K562 (cell line): Measurements from ENCODE around the gene UCHL5. TPM values are rescaled to one million over a fixed set of nuclear protein-coding genes. Genes with fewer than 3 reads are reported as not detected.

Experiments used
- ATAC-seq: fragments of 200-7000 bp; cut with Tn5 transposase; 3 replicates; pipeline ENCODE4 v1.9.1; 2020; ENCODE audit warnings: moderate library complexity
- BruUV-seq: library from RNA; stranded (reverse); fragments of 400-500 nt; replicated peaks from 2 replicates; lab custom pipeline; 2021; lab: Mats Ljungman, UMichigan
- CTCF ChIA-PET: fragments of 300-600 bp; formaldehyde crosslinking; extraction: SDS; loops from one replicate; lab custom pipeline; 2021; ENCODE audit warnings: low intra/inter-chr PET ratio; lab: Yijun Ruan, JAX
- POLR2A ChIA-PET: fragments of 300-600, 350-650 bp; sonication (Branson Sonifier 250); formaldehyde crosslinking; extraction: SDS; loops from one replicate; lab custom pipeline; 2021; ENCODE audit warnings: antibody characterized with exemption, inconsistent platforms; lab: Yijun Ruan, JAX
- DNase-seq, 4 experiments: peaks; one replicate each; pipeline versions ENCODE4 v3.0.0 to v3.0.0-alpha.2; 2011 to 2018; ENCODE audit warnings: low spot score in 3 of 4, mixed read lengths in 3 of 4; ENCODE audit errors: extremely low read depth in 1 of 4
- FAIRE-seq: peaks from 2 replicates; lab custom pipeline; 2011; peaks lifted over from hg19 to GRCh38; lab: Jason Lieb, UNC
- H2AFZ ChIP-seq: 2 replicates; pipeline ENCODE4 v1.6.0; 2011; ENCODE audit warnings: low read depth, low read length, control low read depth, inconsistent platforms
- H3K27ac ChIP-seq: fragments of 200-600 bp; 3 replicates; pipeline ENCODE4 v1.8.0; 2011; ENCODE audit warnings: low read depth, mild to moderate bottlenecking, control low read depth, inconsistent platforms, low read length, moderate library complexity, mixed read lengths; ENCODE audit errors: extremely low read depth
- H3K27me3 ChIP-seq, 2 experiments: fragments of 300-600 bp in 1 of 2; 2 replicates in 1 of 2; 3 replicates in 1 of 2; pipeline versions ENCODE4 v1.6.0 to v1.8.0; 2011; ENCODE audit warnings: inconsistent platforms in 2 of 2, low read length in 2 of 2, mild to moderate bottlenecking in 1 of 2, mixed read lengths in 1 of 2, moderate library complexity in 1 of 2; ENCODE audit not compliant: control insufficient read depth in 2 of 2, insufficient read depth in 2 of 2
- H3K36me3 ChIP-seq: fragments of 300-600 bp; 3 replicates; pipeline ENCODE4 v1.8.0; 2011; ENCODE audit warnings: mild to moderate bottlenecking, low read length, inconsistent platforms; ENCODE audit not compliant: control insufficient read depth, insufficient read depth
- H3K4me1 ChIP-seq, 2 experiments: fragments of 200-600 bp in 1 of 2; replicated peaks in 1 of 2; 2 replicates in 1 of 2; 3 replicates in 1 of 2; pipeline versions ENCODE4 v1.5.1 to v1.8.0; 2011; ENCODE audit warnings: inconsistent platforms in 2 of 2, low read length in 2 of 2, mild to moderate bottlenecking in 1 of 2, mixed read lengths in 1 of 2, moderate library complexity in 1 of 2; ENCODE audit not compliant: control insufficient read depth in 2 of 2, insufficient read depth in 2 of 2
- H3K4me2 ChIP-seq: 2 replicates; pipeline ENCODE4 v1.6.1; 2011; ENCODE audit warnings: low read length, control low read depth, inconsistent platforms, mixed read lengths; ENCODE audit not compliant: insufficient read depth
- H3K4me3 ChIP-seq: fragments of 200-600 bp; sonication (generic), shearing (Covaris generic); 2 replicates; pipeline ENCODE4 v1.5.1; 2016; ENCODE audit warnings: control low read depth, inconsistent platforms
- H3K79me2 ChIP-seq: fragments of 200-600 bp; 3 replicates; pipeline ENCODE4 v1.8.0; 2011; ENCODE audit warnings: low read length, inconsistent platforms; ENCODE audit not compliant: control insufficient read depth, insufficient read depth
- H3K9ac ChIP-seq, 2 experiments: 2 replicates each; pipeline versions ENCODE4 v1.6.0 to v1.6.1; 2011; ENCODE audit warnings: low read depth in 2 of 2, low read length in 2 of 2, control low read depth in 1 of 2, inconsistent platforms in 1 of 2, mild to moderate bottlenecking in 1 of 2, mixed read lengths in 1 of 2; ENCODE audit not compliant: insufficient read depth in 1 of 2
- H3K9me1 ChIP-seq: one replicate; pipeline ENCODE4 v1.6.0; 2011; ENCODE audit warnings: inconsistent platforms, mild to moderate bottlenecking, low read length, moderate library complexity; ENCODE audit not compliant: control insufficient read depth, insufficient read depth
- H3K9me3 ChIP-seq: replicated peaks from 2 replicates; pipeline ENCODE4 v1.5.1; 2011; ENCODE audit warnings: low read depth, low read length, inconsistent platforms; ENCODE audit not compliant: control insufficient read depth, insufficient read depth
- H4K20me1 ChIP-seq: replicated peaks from 2 replicates; pipeline ENCODE4 v1.6.1; 2011; ENCODE audit warnings: low read length, inconsistent platforms, mixed read lengths; ENCODE audit not compliant: control insufficient read depth, insufficient read depth
- ATF3 ChIP-seq, 2 experiments: fragments of 450-650 bp in 1 of 2; sonication (generic) in 1 of 2; formaldehyde crosslinking in 1 of 2; IDR thresholded peaks in 1 of 2; conservative IDR thresholded peaks in 1 of 2; 2 replicates each; pipeline versions ENCODE4 v1.6.1 to v1.8.1; 2016 to 2023; ENCODE audit warnings: mild to moderate bottlenecking in 2 of 2, moderate library complexity in 2 of 2, inconsistent platforms in 1 of 2, missing genetic modification reagents in 1 of 2
- CEBPG ChIP-seq, 3 experiments: fragments of 200-800 bp in 1 of 3; sonication (Bioruptor generic) in 1 of 3; sonication (generic) in 1 of 3; formaldehyde crosslinking in 1 of 3; IDR thresholded peaks in 2 of 3; conservative IDR thresholded peaks in 1 of 3; 2 replicates each; pipeline versions ENCODE4 v1.6.1 to v1.8.0; 2016 to 2022; ENCODE audit warnings: missing compliant biosample characterization in 2 of 3, missing genetic modification characterization in 2 of 3, mild to moderate bottlenecking in 1 of 3, missing genetic modification reagents in 1 of 3
- CXXC5 ChIP-seq: fragments of 250-450 bp; sonication (Bioruptor Pico); IDR thresholded peaks from 2 replicates; pipeline ENCODE4 v1.8.0; 2022; ENCODE audit warnings: inconsistent platforms, mild to moderate bottlenecking, moderate library complexity
- EP300 ChIP-seq: IDR thresholded peaks from 2 replicates; pipeline ENCODE4 v1.6.1; 2012; ENCODE audit warnings: low read length, improper control_type of control experiment
- RBM25 ChIP-seq: fragments of 200-400 bp; formaldehyde crosslinking; IDR thresholded peaks from 2 replicates; pipeline ENCODE4 v1.6.1; 2018; ENCODE audit warnings: low read length, low read depth, moderate library complexity; ENCODE audit not compliant: severe bottlenecking
- SMAD4 ChIP-seq: fragments of 250-450 bp; sonication (Bioruptor Pico); conservative IDR thresholded peaks from 2 replicates; pipeline ENCODE4 v1.8.0; 2021; ENCODE audit warnings: inconsistent platforms, mild to moderate bottlenecking, moderate library complexity
- TRIM24 ChIP-seq, 2 experiments: fragments of 450-650 bp; IDR thresholded peaks; 2 replicates each; pipeline ENCODE4 v1.6.1; 2016
- XRCC4 ChIP-seq: IDR thresholded peaks from one replicate; pipeline ENCODE4 v1.6.1; 2011; ENCODE audit not compliant: insufficient read depth, insufficient read length; ENCODE audit errors: extremely low read depth
- ZNF79 ChIP-seq: fragments of 250-450 bp; sonication (Bioruptor Pico); IDR thresholded peaks from 2 replicates; pipeline ENCODE4 v1.4.0; 2020; ENCODE audit warnings: low read depth, mild to moderate bottlenecking, moderate library complexity
- WGBS: fragments of 100-300 bp; shearing (Covaris generic); methylation state at CpG from one replicate; pipeline ENCODE4 v1.1.6; 2016; ENCODE audit warnings: low coverage, mixed read lengths; ENCODE audit not compliant: insufficient coverage; ENCODE audit errors: missing lambda C conversion rate; 5-methylcytosine and 5-hydroxymethylcytosine counted together
- in situ Hi-C: fragments of 300-500 bp; cut with MboI; formaldehyde crosslinking; loops from 4 replicates; pipeline ENCODE4 v1.15.0; 2018; ENCODE audit warnings: inconsistent platforms, mixed read lengths
- intact Hi-C: fragments of 100-400 bp; cut with micrococcal nuclease; formaldehyde crosslinking; loops from 2 replicates; pipeline ENCODE4 v1.14.2; 2022
- polyA plus RNA-seq, 8 experiments: library from polyadenylated mRNA; depleted of rRNA in 4 of 8; stranded (reverse) in 5 of 8; unstranded in 3 of 8; fragments of >200 nt; fragmentation: Nextera tagmentation in 2 of 8; fragmentation: Illumina TruSeq in 1 of 8; extraction: Ambion mirVana in 2 of 8; extraction: Trizol in 1 of 8; gene quantifications; 2 replicates each; pipeline versions ENCODE4 v1.2.1 to v1.2.3, GENCODE V29; 2011 to 2014; ENCODE audit warnings: inconsistent platforms in 1 of 8, missing spikeins in 1 of 8
- total RNA-seq, 7 experiments: library from RNA; depleted of rRNA in 6 of 7; stranded (reverse); fragments of >200 nt in 6 of 7; fragmentation: Illumina TruSeq in 2 of 7; extraction: Trizol in 2 of 7; gene quantifications; 2 replicates each; pipeline versions ENCODE4 v1.2.1 to v1.2.3, GENCODE V29; 2011 to 2021; ENCODE audit warnings: low replicate concordance in 1 of 7

The UCHL5 gene
- total and polyA plus RNA-seq, 9 of the 15 experiments (the other 6 are each of a cell fraction or from before 2014, with no cell fraction given) = 61.0 to 206 (median 122) TPM

GRCh38 chr1:193102662-193103061, 43.5 kb upstream of the UCHL5 start:
- peaks cover 10 to 18% of the 10 kb centered on the region in 2 experiments; a peak in 4 of 5 replicates for H3K4me1 ChIP-seq
- ATAC-seq = no peak
- FAIRE-seq = no peak
- no peak for DNase-seq
- no peaks in the 10 kb centered on the region for H3K9me1 ChIP-seq
- H3K9me3 ChIP-seq = no peaks in the 10 kb centered on the region
- H3K4me2 ChIP-seq = no peak overlapping the region
- in situ Hi-C loops (no loop called here), intact Hi-C loops (no loop called here)
- no peak overlapping the region for H3K4me3 ChIP-seq
- no TSS peak for BruUV-seq
- TF ChIP-seq ATF3 (IDR thresholded peaks at IDR 0.05) = peak; percentile 55
- no peak for TF ChIP-seq ATF3 (CRISPR knock-in tag; conservative IDR thresholded peaks at IDR 0.05)
- 0 out of 2 replicates have a peak, but pooled peaks have one; percentile 18 for TF ChIP-seq CXXC5
- TF ChIP-seq CEBPG (CRISPR knock-in tag; IDR thresholded peaks at IDR 0.05) = peak; percentile 74
- TF ChIP-seq CEBPG (tag; conservative IDR thresholded peaks at IDR 0.05 in 1 of 2, IDR thresholded peaks at IDR 0.05 in 1 of 2) = peak in 1 of 2 experiments; percentile 79; a peak in 2 of 4 replicates
- TF ChIP-seq ZNF79 = peak; percentile 83
- peak in 1 of 2 experiments; percentile 14; a peak in 1 of 4 replicates for TF ChIP-seq TRIM24 (IDR thresholded peaks at IDR 0.05)
- TF ChIP-seq RBM25 = peak; percentile 18
- TF ChIP-seq SMAD4 (CRISPR knock-in tag) = 0 out of 2 replicates have a peak, but pooled peaks have one; percentile 44
- no peak for TF ChIP-seq EP300
- TF ChIP-seq XRCC4 = no peak
- H3K9ac ChIP-seq = no peak overlapping the region
- no peaks in the 10 kb centered on the region for H3K27me3 ChIP-seq
- H2AFZ ChIP-seq = no peak overlapping the region
- H3K79me2 ChIP-seq = peaks cover 40% of the 10 kb centered on the region
- no peak overlapping the region; the same call in 2 of the 3 replicates for H3K27ac ChIP-seq
- peaks cover 47% of the 10 kb centered on the region for H3K36me3 ChIP-seq
- CTCF ChIA-PET = no interaction called here
- H4K20me1 ChIP-seq = no peaks in the 10 kb centered on the region
- POLR2A ChIA-PET = interaction anchor here (2.2 to 4.9 kb wide), 2 partner anchors 9 to 44 kb away, joined by 26 to 29 read pairs; partner anchors contain the start of genes RO60 and UCHL5
- WGBS = 73% methylated on average over 5 of the region's 5 CpGs
